Type B pancreatic cell (in vitro differentiated cells): ENCODE measurements around the gene DELE1. TPM values are rescaled to one million over a fixed set of nuclear protein-coding genes. Genes with fewer than 3 reads are reported as not detected.
A peak's percentile ranks its signal among the peaks of the same experiment; 100 is the strongest.

Experiments used
- DNase-seq: peaks from one replicate; pipeline ENCODE4 v3.0.0; 2021; ENCODE audit warnings: mixed read lengths; ENCODE audit not compliant: unreplicated experiment; ENCODE audit errors: extremely low spot score
- H3K27ac Mint-ChIP-seq: 2 replicates; pipeline ENCODE4 v1.8.0; 2021; ENCODE audit warnings: mild to moderate bottlenecking, mixed read lengths
- H3K27me3 Mint-ChIP-seq: 2 replicates; pipeline ENCODE4 v1.8.0; 2021; ENCODE audit warnings: mixed read lengths
- H3K36me3 Mint-ChIP-seq: 2 replicates; pipeline ENCODE4 v1.8.0; 2021; ENCODE audit warnings: mixed read lengths
- H3K4me1 Mint-ChIP-seq: one replicate; pipeline ENCODE4 v1.8.0; 2021; ENCODE audit warnings: mixed read lengths; ENCODE audit not compliant: unreplicated experiment
- H3K4me3 Mint-ChIP-seq: 2 replicates; pipeline ENCODE4 v1.8.0; 2021; ENCODE audit warnings: mild to moderate bottlenecking, mixed read lengths
- H3K9me3 Mint-ChIP-seq: 2 replicates; pipeline ENCODE4 v1.8.0; 2021; ENCODE audit warnings: mixed read lengths
- total RNA-seq: library from RNA; stranded (reverse); gene quantifications from 2 replicates; pipeline ENCODE4 v1.2.1, GENCODE V29; 2021; ENCODE audit warnings: low replicate concordance
- TF ChIP-seq, protein P1 (sequence below): fragments of 200-600 bp; sonication (generic); conservative IDR thresholded peaks from 2 replicates; pipeline ENCODE4 v1.5.0; 2021; ENCODE audit warnings: antibody characterized with exemption, mild to moderate bottlenecking

Gene DELE1
- total RNA-seq, 1 donor from 2014 or later: 67.9 TPM

DNA sequence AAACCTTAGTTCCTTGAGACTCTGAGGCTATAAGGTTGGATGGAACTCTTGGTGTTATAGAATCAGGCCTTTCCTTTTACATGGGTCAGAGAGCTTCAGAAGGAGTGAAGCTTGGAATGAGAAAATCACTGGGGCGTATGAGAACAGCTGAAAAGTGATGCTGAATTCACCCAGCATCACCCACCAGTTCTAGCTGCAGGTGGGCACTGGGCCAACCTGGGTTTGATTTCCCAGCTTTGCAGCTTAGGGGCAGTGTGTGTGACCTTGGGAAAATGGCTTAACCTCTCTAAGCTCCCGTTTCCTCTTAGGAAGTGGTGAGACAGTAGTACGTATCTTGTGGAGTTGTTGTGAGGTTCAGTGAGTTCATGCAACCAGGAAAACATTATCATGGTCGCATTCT is 23.6 kb downstream of the DELE1 start:
- DNase-seq: no peak
- Mint-ChIP-seq H3K27ac (no peak overlapping the region), H3K27me3 (peaks cover 5% of the 10 kb centered on the region), H3K4me3 (no peak overlapping the region), H3K9me3 (no peaks in the 10 kb centered on the region), H3K4me1 (peaks cover 10% of the 10 kb centered on the region), H3K36me3 (no peaks in the 10 kb centered on the region)
- TF ChIP-seq, protein P1, sequence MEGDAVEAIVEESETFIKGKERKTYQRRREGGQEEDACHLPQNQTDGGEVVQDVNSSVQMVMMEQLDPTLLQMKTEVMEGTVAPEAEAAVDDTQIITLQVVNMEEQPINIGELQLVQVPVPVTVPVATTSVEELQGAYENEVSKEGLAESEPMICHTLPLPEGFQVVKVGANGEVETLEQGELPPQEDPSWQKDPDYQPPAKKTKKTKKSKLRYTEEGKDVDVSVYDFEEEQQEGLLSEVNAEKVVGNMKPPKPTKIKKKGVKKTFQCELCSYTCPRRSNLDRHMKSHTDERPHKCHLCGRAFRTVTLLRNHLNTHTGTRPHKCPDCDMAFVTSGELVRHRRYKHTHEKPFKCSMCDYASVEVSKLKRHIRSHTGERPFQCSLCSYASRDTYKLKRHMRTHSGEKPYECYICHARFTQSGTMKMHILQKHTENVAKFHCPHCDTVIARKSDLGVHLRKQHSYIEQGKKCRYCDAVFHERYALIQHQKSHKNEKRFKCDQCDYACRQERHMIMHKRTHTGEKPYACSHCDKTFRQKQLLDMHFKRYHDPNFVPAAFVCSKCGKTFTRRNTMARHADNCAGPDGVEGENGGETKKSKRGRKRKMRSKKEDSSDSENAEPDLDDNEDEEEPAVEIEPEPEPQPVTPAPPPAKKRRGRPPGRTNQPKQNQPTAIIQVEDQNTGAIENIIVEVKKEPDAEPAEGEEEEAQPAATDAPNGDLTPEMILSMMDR: no peak

DNA sequence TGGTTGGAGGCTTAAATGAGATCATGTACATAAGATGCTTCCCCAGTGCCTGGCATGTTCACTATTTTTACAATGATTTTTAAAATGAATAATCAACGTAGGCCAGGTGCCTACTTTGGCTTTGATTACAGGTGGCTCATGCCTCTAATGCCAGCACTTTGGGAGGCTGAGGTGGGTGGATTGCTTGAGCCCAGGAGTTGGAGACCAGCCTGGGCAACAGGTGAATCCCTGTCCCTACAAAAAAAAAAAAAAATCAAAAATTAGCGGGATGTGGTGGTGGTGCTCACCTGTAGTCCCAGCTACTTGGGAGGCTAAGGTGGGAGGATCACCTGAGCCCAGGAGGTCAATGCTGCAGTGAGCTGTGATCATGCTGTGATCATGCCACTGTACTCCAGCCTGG is 25.1 kb downstream of the DELE1 start:
- TF ChIP-seq, protein P1: no peak
- H3K4me3 Mint-ChIP-seq: no peak overlapping the region
- no peaks in the 10 kb centered on the region for H3K36me3 Mint-ChIP-seq
- H3K27me3 Mint-ChIP-seq: peaks cover 5% of the 10 kb centered on the region
- DNase-seq: no peak
- H3K9me3 Mint-ChIP-seq: no peaks in the 10 kb centered on the region
- H3K4me1 Mint-ChIP-seq: peaks cover 10% of the 10 kb centered on the region
- no peak overlapping the region for H3K27ac Mint-ChIP-seq

DNA sequence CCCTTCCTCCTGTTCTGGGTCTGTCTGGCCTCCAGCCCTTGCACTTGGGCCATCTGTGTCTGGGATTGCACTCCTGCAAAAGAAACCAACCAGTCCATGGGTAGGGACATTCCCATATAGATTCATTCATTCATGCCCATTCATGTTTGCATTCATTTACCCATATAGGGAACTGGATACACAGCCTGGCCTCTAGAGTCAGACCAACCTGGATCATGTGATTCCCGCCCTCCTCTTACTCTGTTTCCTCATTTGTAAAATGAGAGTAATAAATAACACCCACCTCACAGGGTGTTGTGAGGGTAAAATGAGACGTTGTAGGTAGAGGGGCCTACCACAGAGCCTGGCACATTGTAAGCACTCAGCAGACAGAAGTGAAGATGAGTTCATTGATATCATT is 25.8 kb downstream of the DELE1 start:
- Mint-ChIP-seq H3K27ac (no peak overlapping the region), H3K4me3 (no peak overlapping the region), H3K27me3 (peaks cover 5% of the 10 kb centered on the region), H3K36me3 (no peaks in the 10 kb centered on the region), H3K9me3 (no peaks in the 10 kb centered on the region), H3K4me1 (peaks cover 10% of the 10 kb centered on the region)
- DNase-seq: no peak
- TF ChIP-seq, protein P1: no peak

DNA sequence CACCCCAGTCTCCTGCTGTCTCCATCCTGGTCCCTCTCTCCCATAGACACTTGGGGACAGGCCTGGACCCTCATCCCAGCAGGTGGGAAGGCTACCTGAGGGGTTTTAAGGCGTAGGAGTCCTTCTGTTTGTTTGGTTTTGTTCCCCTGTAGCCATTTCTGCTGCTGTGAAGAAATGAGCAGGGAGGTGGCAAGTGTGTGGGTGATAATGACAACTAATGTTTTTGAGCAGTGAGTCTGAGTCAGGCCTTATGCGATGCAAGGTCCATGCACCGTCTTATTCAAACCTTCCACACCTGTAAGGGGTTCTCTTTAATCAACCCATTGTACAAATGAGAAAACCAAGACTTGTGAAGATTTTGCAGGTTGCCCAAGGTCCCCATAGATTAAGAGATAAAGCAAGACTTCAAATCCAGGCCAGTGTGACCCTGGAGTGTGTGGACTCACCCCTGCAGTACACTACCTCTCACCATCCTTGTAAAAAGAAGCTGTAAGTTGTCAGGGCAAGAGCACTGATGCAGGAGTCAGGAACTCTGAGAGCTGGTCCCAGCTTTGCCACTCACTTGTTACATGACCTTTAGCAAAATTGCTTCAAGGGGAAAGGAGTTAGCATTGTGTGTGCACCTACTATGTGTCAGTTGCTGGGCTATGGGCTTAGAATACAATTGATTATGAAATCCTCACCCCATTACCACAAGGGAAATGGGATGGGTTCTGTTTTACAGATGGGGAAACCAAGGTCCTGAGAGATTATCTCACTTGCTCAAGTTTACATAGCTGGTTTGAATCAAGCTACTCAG is 26.7 kb downstream of the DELE1 start:
- peaks cover 5% of the 10 kb centered on the region for H3K27me3 Mint-ChIP-seq
- DNase-seq: no peak
- TF ChIP-seq, protein P1: no peak

GRCh38 chr5:141951332-141951781 is 27.7 kb downstream of the DELE1 start:
- Mint-ChIP-seq H3K9me3 (no peaks in the 10 kb centered on the region), H3K27ac (no peak overlapping the region), H3K4me1 (peaks cover 6% of the 10 kb centered on the region), H3K4me3 (no peak overlapping the region), H3K36me3 (no peaks in the 10 kb centered on the region), H3K27me3 (peaks cover 5% of the 10 kb centered on the region)
- DNase-seq: no peak
- TF ChIP-seq, protein P1: peak; percentile 69

More for the DNA sequence above, 26.7 kb downstream of the DELE1 start:
- Mint-ChIP-seq H3K36me3 (no peaks in the 10 kb centered on the region), H3K4me3 (no peak overlapping the region), H3K27ac (no peak overlapping the region), H3K4me1 (peaks cover 8% of the 10 kb centered on the region), H3K9me3 (no peaks in the 10 kb centered on the region)
